Mucosa of rectum (tissue), 2 donors: ENCODE measurements around the gene EXT2.

Experiments
- H3K27ac ChIP-seq, 2 donors: one replicate each; pipeline ENCODE4 v1.7.0; 2013; ENCODE audit warnings: inconsistent platforms in 2 of 2, low read depth in 2 of 2, low read length in 2 of 2
- H3K27me3 ChIP-seq, 2 donors: one replicate each; pipeline ENCODE4 v1.7.0; 2013; ENCODE audit warnings: low read length in 2 of 2; ENCODE audit not compliant: control insufficient read depth in 2 of 2, insufficient read depth in 2 of 2
- H3K36me3 ChIP-seq, 2 donors: one replicate each; pipeline ENCODE4 v1.7.0; 2013; ENCODE audit warnings: low read length in 2 of 2; ENCODE audit not compliant: control insufficient read depth in 2 of 2, insufficient read depth in 2 of 2
- H3K4me1 ChIP-seq, 2 donors: one replicate each; pipeline ENCODE4 v1.7.0; 2013; ENCODE audit warnings: low read length in 2 of 2, mild to moderate bottlenecking in 1 of 2; ENCODE audit not compliant: control insufficient read depth in 2 of 2, insufficient read depth in 2 of 2
- H3K4me3 ChIP-seq, 2 donors: one replicate each; pipeline ENCODE4 v1.7.0; 2013; ENCODE audit warnings: low read length in 2 of 2
- H3K9ac ChIP-seq, 2 donors: one replicate each; pipeline ENCODE4 v1.7.0; 2013; ENCODE audit warnings: low read length in 2 of 2, low read depth in 1 of 2, mild to moderate bottlenecking in 1 of 2
- H3K9me3 ChIP-seq, 2 donors: one replicate each; pipeline ENCODE4 v1.7.0; 2013; ENCODE audit warnings: low read length in 2 of 2; ENCODE audit not compliant: control insufficient read depth in 2 of 2
- donor health status: healthy.
- donor health status: Normal muscosa, but diverticular disease.

The EXT2 gene

DNA sequence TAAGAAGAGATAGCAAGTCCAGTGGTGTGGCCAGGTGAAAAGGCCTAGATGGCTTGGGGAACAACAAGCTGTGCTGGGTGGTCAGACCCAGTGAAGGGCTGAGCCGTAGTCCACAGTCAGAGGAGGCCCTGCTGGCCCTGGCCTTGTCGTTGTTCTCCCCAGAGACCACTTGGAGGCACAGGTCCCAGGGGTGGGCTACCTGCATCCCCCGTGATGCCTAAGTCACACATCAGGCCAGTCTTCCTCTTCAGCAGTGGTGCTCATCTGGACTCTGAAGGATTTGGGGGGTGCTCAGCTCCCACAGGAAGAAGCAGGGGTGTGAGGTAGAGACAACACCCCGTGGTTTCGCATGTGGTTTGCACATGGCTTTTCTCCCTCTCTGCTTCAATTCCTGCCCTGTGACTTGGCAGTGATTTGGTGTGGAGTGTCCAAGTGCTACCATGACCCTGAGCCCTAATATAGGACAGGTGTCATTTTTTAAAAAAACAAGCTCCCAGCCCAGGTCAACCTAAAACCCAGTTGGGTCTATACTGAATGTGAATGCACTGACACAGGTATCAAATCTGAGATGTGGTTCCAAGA is 163.5 kb downstream of the EXT2 start:
- Histone ChIP-seq H3K4me3 (no peak overlapping the region), H3K36me3 (no peaks in the 10 kb centered on the region), H3K9ac (no peak overlapping the region), H3K27ac (no peak overlapping the region), H3K9me3 (no peaks in the 10 kb centered on the region), H3K27me3 (no peaks in the 10 kb centered on the region), H3K4me1 (no peaks in the 10 kb centered on the region)

GRCh38 chr11:44260081-44260480 is 164.6 kb downstream of the EXT2 start:
- Histone ChIP-seq H3K9me3 (no peaks in the 10 kb centered on the region), H3K36me3 (no peaks in the 10 kb centered on the region), H3K4me3 (no peak overlapping the region), H3K9ac (no peak overlapping the region), H3K27ac (no peak overlapping the region), H3K27me3 (no peaks in the 10 kb centered on the region), H3K4me1 (no peaks in the 10 kb centered on the region)

DNA sequence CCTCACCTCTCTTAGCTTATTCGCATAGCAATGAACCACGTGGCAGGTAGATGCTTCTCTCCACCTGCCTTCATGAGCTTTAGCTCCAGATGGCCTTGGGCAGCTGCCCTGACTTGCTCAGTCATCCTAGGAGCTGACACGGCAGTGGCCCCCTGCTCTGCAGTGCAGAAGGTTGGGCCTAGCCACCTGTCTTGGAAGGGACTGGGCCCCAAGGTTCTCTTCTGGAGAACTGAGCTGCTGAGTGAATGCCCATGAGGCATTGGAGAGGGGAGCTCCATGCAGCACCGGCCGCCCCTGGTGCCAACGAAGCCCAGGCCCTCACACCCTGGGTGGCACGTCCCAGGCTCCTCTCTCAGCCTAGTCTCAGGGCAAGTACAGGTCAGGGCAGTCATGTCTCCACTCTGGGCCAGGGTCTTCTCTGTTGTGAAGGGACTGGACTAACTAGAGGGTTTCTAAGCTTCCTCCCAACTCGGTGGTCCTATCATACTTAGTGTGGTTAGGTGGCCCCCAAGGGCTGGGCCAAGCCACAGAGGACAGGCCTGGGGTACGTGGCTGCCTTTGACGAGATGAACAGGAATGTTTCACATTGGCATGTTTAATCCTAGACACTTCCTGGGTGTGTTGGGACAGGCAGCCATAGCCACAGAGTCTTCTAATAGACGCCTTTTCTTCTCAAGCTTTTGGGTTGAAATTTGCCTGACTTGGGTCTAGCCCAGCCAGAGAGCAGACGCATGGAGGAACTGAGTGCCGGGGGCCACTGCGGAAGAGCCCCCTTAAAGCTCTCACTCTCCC is 166.5 kb downstream of the EXT2 start:
- H3K27ac ChIP-seq = no peak overlapping the region
- no peaks in the 10 kb centered on the region for H3K4me1 ChIP-seq
- no peaks in the 10 kb centered on the region for H3K27me3 ChIP-seq
- no peaks in the 10 kb centered on the region for H3K36me3 ChIP-seq
- H3K9ac ChIP-seq = no peak overlapping the region
- no peaks in the 10 kb centered on the region for H3K9me3 ChIP-seq
- no peak overlapping the region for H3K4me3 ChIP-seq

DNA sequence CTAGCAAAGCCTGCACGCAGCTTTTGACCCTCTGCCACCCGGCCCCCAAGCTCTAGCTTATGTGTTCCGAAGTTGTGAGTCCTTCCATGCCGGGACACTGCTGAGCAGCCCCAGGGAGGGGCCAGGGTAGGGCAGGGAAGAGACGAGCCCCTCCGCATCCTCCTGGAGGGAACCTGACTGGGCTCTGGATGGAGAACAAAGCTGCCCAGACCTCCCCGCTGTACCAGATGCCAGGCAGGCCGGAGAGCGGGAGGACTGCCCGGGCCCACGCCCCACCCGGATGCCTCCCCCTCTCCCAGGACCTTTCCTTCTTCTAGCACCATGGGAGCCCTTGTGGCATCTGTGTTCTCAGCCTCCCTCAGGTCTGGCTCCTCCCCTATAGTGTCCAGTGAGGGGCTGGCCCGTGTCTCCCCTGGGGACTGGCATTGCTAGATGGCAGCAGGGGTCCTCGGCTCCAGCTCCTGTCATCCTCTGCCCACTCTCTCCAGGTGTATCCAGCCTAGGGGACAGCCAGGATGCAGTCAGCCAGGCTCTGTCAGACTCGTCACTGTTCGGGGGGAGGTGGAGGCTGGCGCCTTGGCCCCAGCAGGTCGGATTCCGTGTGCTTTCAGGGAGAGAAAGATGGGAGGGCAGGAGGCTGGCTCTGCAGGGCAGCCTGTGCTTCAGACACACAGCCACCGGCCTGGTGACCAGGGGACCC is 168.4 kb downstream of the EXT2 start:
- no peak overlapping the region for H3K4me3 ChIP-seq

GRCh38 chr11:44264438-44264749 is 168.9 kb downstream of the EXT2 start:
- Histone ChIP-seq H3K4me3 (no peak overlapping the region), H3K27me3 (no peaks in the 10 kb centered on the region), H3K36me3 (no peaks in the 10 kb centered on the region), H3K4me1 (no peaks in the 10 kb centered on the region), H3K27ac (no peak overlapping the region), H3K9me3 (no peaks in the 10 kb centered on the region), H3K9ac (no peak overlapping the region)

More for the DNA sequence above, 168.4 kb downstream of the EXT2 start:
- Histone ChIP-seq H3K4me1 (no peaks in the 10 kb centered on the region), H3K27me3 (no peaks in the 10 kb centered on the region), H3K9me3 (no peaks in the 10 kb centered on the region), H3K36me3 (no peaks in the 10 kb centered on the region), H3K27ac (no peak overlapping the region), H3K9ac (no peak overlapping the region)

GRCh38 chr11:44264761-44265160 is 169.3 kb downstream of the EXT2 start:
- Histone ChIP-seq H3K9ac (no peak overlapping the region), H3K9me3 (no peaks in the 10 kb centered on the region), H3K4me3 (no peak overlapping the region), H3K36me3 (no peaks in the 10 kb centered on the region), H3K27ac (no peak overlapping the region), H3K27me3 (no peaks in the 10 kb centered on the region), H3K4me1 (no peaks in the 10 kb centered on the region)

DNA sequence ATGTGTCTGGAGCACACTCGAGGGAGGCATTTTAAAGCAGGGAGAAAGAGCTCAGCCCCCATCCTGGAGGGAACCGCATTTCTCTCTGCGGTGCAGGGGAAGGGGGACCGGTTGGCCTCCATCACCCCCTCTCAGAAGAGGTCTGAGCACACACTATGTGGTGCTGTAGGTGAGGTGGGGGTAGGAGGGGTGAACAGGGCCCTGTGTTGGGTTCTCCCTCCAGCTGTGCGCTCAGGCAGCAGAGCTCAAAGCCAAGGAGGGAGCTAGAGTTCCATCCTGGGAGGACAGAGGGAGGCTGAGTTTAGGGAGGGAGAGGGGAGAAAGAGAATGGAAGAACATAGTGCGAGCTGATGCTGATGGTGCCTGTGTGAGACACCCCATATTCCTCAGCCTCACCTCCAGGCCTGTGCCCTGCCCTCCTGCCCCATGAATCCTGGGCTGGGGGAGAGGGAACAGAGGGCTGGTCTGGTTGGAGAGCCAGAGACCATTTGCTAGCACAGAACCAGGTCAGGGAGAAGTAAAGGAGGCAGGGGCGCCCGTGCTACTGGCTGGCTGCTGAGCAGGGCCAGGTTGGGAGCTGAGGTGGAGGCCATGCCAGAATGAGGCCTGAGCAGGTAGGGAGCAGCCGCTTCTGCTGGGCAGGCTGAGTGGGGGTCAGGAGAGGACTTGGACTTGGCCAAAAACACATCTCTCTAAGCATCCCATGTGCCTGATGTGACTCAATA is 170.7 kb downstream of the EXT2 start:
- Histone ChIP-seq H3K4me3 (no peak overlapping the region), H3K36me3 (no peaks in the 10 kb centered on the region), H3K27ac (no peak overlapping the region), H3K9ac (no peak overlapping the region), H3K27me3 (no peaks in the 10 kb centered on the region), H3K9me3 (no peaks in the 10 kb centered on the region), H3K4me1 (no peaks in the 10 kb centered on the region)

- Histone ChIP-seq H3K9ac (no peak overlapping the region), H3K4me1 (no peaks in the 10 kb centered on the region), H3K27ac (no peak overlapping the region), H3K27me3 (no peaks in the 10 kb centered on the region), H3K4me3 (no peak overlapping the region), H3K9me3 (no peaks in the 10 kb centered on the region), H3K36me3 (no peaks in the 10 kb centered on the region)
These were observed 171.7 kb downstream of the EXT2 start for GRCh38 chr11:44267006-44267749.

DNA sequence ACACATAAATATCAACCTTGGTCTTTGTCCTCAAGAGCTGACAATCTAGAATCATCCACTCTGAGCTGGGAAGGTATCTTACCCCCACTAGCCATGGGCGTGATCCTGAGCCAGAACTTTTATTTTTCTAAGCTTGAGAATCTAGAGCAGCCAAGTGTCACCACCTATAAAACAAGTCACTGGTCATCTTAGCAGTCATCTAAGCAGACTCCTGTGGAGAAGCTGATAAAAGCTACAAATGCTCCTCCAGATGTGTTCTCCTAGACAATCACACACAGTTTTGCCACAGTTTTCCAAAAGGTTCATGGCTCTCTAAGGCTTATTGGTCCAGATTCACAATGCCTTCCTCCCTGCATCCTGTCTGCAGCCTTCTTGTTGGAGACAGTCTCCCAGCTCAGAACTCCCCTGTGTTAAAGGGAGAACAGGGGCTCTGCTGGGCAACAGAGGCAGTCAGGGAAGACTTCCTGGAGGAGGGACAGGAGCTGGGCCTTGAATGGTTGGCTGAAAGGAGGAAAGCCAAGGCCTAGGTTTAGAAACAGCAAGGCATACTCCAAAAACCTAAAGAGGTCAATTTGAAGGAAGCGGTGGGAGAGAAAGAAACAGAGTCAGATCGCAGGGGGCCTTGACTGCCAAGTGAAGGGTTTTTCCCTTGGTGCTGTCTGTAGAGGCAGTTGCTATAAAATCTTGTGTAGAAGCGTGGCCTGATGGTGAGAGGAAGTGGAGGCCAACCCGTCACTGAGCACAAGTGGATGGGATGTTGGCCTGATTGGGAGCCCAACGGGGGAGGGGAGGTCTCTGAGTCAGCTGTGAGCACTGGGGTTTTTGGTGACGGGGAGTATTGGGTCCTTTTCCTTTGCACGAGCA is 172.5 kb downstream of the EXT2 start:
- no peak overlapping the region for H3K4me3 ChIP-seq
- no peak overlapping the region for H3K27ac ChIP-seq
- H3K36me3 ChIP-seq = no peaks in the 10 kb centered on the region
- H3K9me3 ChIP-seq = no peaks in the 10 kb centered on the region
- H3K9ac ChIP-seq = no peak overlapping the region
- no peaks in the 10 kb centered on the region for H3K27me3 ChIP-seq
- H3K4me1 ChIP-seq = no peaks in the 10 kb centered on the region
